GM12872 (cell line): ENCODE results near the gene KPNA2.

Experiments
- CTCF ChIP-seq: IDR thresholded peaks from 3 replicates; pipeline ENCODE4 v1.5.1; 2011; ENCODE audit warnings: low read depth, mild to moderate bottlenecking, low read length, moderate library complexity; ENCODE audit not compliant: insufficient read depth

The KPNA2 gene

GRCh38 chr17:68048996-68049395 is 13.5 kb downstream of the KPNA2 start:
- no peak for TF ChIP-seq CTCF

- no peak for TF ChIP-seq CTCF
Measured at GRCh38 chr17:68052810-68053209, 17.3 kb downstream of the KPNA2 start.

- TF ChIP-seq CTCF: no peak
Measured at GRCh38 chr17:68053231-68054013, 17.9 kb downstream of the KPNA2 start.

- no peak for TF ChIP-seq CTCF
Measured at GRCh38 chr17:68054296-68054900, 18.9 kb downstream of the KPNA2 start.

- TF ChIP-seq CTCF: peak; percentile 56; the same call in 2 of the 3 replicates
Measured at GRCh38 chr17:68057531-68057952, 22.0 kb downstream of the KPNA2 start.

- no peak for TF ChIP-seq CTCF
Measured at GRCh38 chr17:68060336-68060735, 24.8 kb downstream of the KPNA2 start.

GRCh38 chr17:68061512-68062313 is 26.2 kb downstream of the KPNA2 start:
- TF ChIP-seq CTCF: no peak
